SK-N-SH (cell line): ENCODE data around the gene PTPN18. TPM values are rescaled to one million over a fixed set of nuclear protein-coding genes. Genes with fewer than 3 reads are reported as not detected.

ENCODE experiments used
- CTCF ChIA-PET: fragments of 300-600, 350-600 bp; formaldehyde crosslinking; extraction: SDS; loops from one replicate; lab custom pipeline; 2021; lab: Yijun Ruan, JAX
- POLR2A ChIA-PET: fragments of 350-600 bp; sonication (Branson Sonifier 250); formaldehyde crosslinking; extraction: SDS; loops from one replicate; lab custom pipeline; 2020; ENCODE audit warnings: antibody characterized with exemption, inconsistent platforms; lab: Yijun Ruan, JAX
- DNase-seq: peaks from one replicate; pipeline ENCODE4 v3.0.0; 2012
- H2AFZ ChIP-seq: fragments of 200-600 bp; sonication (generic); 2 replicates; pipeline ENCODE4 v1.8.1; 2016; ENCODE audit warnings: antibody characterized with exemption, mild to moderate bottlenecking, low read depth
- H3F3A ChIP-seq: fragments of 200-600 bp; sonication (generic); replicated peaks from 2 replicates; pipeline ENCODE3; 2016; ENCODE audit warnings: antibody characterized with exemption, mild to moderate bottlenecking; ENCODE audit not compliant: insufficient read depth
- H3K27ac ChIP-seq, 2 experiments: fragments of 200-500 bp in 1 of 2; fragments of 200-600 bp in 1 of 2; sonication (Bioruptor generic) in 1 of 2; sonication (generic), shearing (Covaris generic) in 1 of 2; 2 replicates each; pipeline versions ENCODE4 v1.5.1 to v1.6.1; 2014 to 2016; ENCODE audit warnings: low read depth in 2 of 2, inconsistent platforms in 1 of 2, low read length in 1 of 2, mild to moderate bottlenecking in 1 of 2, mixed read lengths in 1 of 2
- H3K27me3 ChIP-seq: fragments of 200-600 bp; sonication (generic), shearing (Covaris generic); 2 replicates; pipeline ENCODE4 v1.6.1; 2016; ENCODE audit warnings: mixed run types; ENCODE audit not compliant: insufficient read depth
- H3K36me3 ChIP-seq, 2 experiments: fragments of 200-500 bp in 1 of 2; fragments of 200-600 bp in 1 of 2; sonication (Bioruptor generic) in 1 of 2; sonication (generic) in 1 of 2; replicated peaks in 1 of 2; 2 replicates each; pipeline versions ENCODE3 to v1.5.1; 2014 to 2016; ENCODE audit warnings: low read length in 1 of 2, mild to moderate bottlenecking in 1 of 2; ENCODE audit not compliant: insufficient read depth in 2 of 2, control insufficient read depth in 1 of 2
- H3K4me1 ChIP-seq, 2 experiments: fragments of 200-500 bp in 1 of 2; fragments of 200-600 bp in 1 of 2; sonication (Bioruptor generic) in 1 of 2; sonication (generic), shearing (Covaris generic) in 1 of 2; 2 replicates each; pipeline versions ENCODE4 v1.5.1 to v1.6.1; 2014 to 2016; ENCODE audit warnings: low read depth in 1 of 2, low read length in 1 of 2, mixed run types in 1 of 2; ENCODE audit not compliant: insufficient read depth in 2 of 2, control insufficient read depth in 1 of 2
- H3K4me2 ChIP-seq: fragments of 200-600 bp; sonication (generic), shearing (Covaris generic); 2 replicates; pipeline ENCODE4 v1.6.1; 2017; ENCODE audit warnings: mixed run types
- H3K4me3 ChIP-seq, 2 experiments: fragments of 200-500 bp in 1 of 2; fragments of 200-600 bp in 1 of 2; sonication (Bioruptor generic) in 1 of 2; sonication (generic), shearing (Covaris generic) in 1 of 2; 2 replicates each; pipeline versions ENCODE4 v1.5.1 to v1.8.1; 2014 to 2016; ENCODE audit warnings: low read depth in 2 of 2, inconsistent platforms in 1 of 2, low read length in 1 of 2, mild to moderate bottlenecking in 1 of 2, mixed read lengths in 1 of 2, moderate library complexity in 1 of 2
- H3K79me2 ChIP-seq: fragments of 200-600 bp; sonication (generic); 2 replicates; pipeline ENCODE4 v1.8.1; 2017; ENCODE audit warnings: mild to moderate bottlenecking; ENCODE audit not compliant: insufficient read depth
- H3K9ac ChIP-seq: fragments of 200-600 bp; sonication (generic); 2 replicates; pipeline ENCODE4 v1.6.1; 2017; ENCODE audit warnings: mixed run types
- H3K9me2 ChIP-seq: fragments of 200-600 bp; sonication (generic); 2 replicates; pipeline ENCODE4 v1.6.1; 2017; ENCODE audit warnings: mixed run types
- H3K9me3 ChIP-seq: fragments of 200-600 bp; sonication (generic); 2 replicates; pipeline ENCODE4 v1.6.1; 2017; ENCODE audit warnings: mixed run types, mild to moderate bottlenecking, moderate library complexity
- H4K20me1 ChIP-seq: fragments of 200-600 bp; sonication (generic); 2 replicates; pipeline ENCODE4 v1.6.1; 2017; ENCODE audit warnings: mild to moderate bottlenecking, mixed run types; ENCODE audit not compliant: insufficient read depth
- RCOR1 ChIP-seq: fragments of 150-350 bp; IDR thresholded peaks from 2 replicates; pipeline ENCODE4 v1.6.1; 2017; ENCODE audit warnings: antibody characterized with exemption, low read length
- YY1 ChIP-seq: IDR thresholded peaks from 2 replicates; pipeline ENCODE4 v1.4.0; 2012; ENCODE audit warnings: low read depth, mild to moderate bottlenecking
- WGBS: methylation state at CpG from one replicate; pipeline ENCODE4 v1.1.6; 2017; ENCODE audit warnings: low lambda C conversion rate; 5-methylcytosine and 5-hydroxymethylcytosine counted together
- polyA plus RNA-seq, 3 experiments: library from polyadenylated mRNA; depleted of rRNA; stranded (reverse); fragments of >200 nt; gene quantifications; 2 replicates each; pipeline ENCODE4 v1.2.3, GENCODE V29; 2012
- TF ChIP-seq, protein P1 (sequence below): fragments of 150-350 bp; IDR thresholded peaks from 2 replicates; pipeline ENCODE4 v1.6.1; 2016; ENCODE audit warnings: mild to moderate bottlenecking, low read depth, low read length
- TF ChIP-seq, protein P2 (sequence below): IDR thresholded peaks from 2 replicates; pipeline ENCODE4 v1.4.0; 2012; ENCODE audit warnings: low read depth, borderline replicate concordance
- TF ChIP-seq, protein P3 (sequence below): IDR thresholded peaks from 2 replicates; pipeline ENCODE4 v1.6.1; 2012; ENCODE audit warnings: mild to moderate bottlenecking, low read depth, low read length, moderate library complexity

The PTPN18 gene
- polyA plus RNA-seq, 1 of the 3 experiments (the other 2 are of a cell fraction): 30.4 TPM

DNA sequence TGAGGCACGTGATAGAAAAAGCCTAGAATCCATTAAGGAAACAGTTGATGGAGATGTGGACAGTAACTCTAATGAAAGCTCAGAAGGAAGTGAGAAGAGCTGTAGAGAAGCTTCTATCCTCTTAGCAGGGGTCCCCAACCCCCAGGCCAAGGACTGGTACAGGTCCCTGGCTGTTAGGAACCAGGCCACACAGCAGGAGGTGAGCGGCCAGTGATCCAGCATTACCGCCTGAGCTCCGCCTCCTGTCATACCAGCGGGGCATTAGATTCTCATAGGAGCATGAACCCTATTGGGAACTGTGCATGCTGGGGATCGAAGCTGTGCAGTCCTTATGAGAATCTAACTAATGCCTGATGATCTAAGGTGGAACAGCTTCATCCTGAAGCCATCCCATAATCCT lies 21.8 kb upstream of the PTPN18 start:
- no peaks in the 10 kb centered on the region for H3K9me3 ChIP-seq

DNA sequence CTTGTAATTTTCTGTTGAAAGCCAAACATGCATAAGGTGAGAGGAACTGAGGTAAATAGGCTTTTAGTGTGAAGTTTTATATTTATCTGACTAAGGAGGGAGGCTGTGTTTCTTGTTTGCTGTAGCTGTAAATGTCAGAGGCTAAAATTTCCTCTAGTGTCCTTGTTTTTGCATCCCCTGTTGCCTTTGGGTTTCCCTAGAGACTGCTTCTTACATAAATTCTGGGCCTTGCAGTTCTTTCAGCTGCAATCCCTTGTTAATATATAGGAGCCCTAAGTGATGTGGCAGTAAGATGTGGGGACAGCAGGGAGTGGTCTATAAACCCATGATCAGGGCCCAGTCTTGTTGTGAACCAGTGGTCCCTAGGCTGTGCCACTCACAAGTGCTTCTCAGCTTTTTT lies 20.6 kb upstream of the PTPN18 start:
- peaks cover 2% of the 10 kb centered on the region; the same call in 1 of the 2 replicates for H3K27me3 ChIP-seq
- POLR2A ChIA-PET: no interaction called here
- TF ChIP-seq, protein P1, sequence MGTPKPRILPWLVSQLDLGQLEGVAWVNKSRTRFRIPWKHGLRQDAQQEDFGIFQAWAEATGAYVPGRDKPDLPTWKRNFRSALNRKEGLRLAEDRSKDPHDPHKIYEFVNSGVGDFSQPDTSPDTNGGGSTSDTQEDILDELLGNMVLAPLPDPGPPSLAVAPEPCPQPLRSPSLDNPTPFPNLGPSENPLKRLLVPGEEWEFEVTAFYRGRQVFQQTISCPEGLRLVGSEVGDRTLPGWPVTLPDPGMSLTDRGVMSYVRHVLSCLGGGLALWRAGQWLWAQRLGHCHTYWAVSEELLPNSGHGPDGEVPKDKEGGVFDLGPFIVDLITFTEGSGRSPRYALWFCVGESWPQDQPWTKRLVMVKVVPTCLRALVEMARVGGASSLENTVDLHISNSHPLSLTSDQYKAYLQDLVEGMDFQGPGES: no peak
- TF ChIP-seq, all 33 proteins: peak for 0

More for the DNA sequence above, 21.8 kb upstream of the PTPN18 start:
- H3K4me2 ChIP-seq: no peak overlapping the region
- no peak for DNase-seq
- no peaks in the 10 kb centered on the region for H3K79me2 ChIP-seq
- peaks cover 7% of the 10 kb centered on the region; the same call in 1 of the 2 replicates for H3K27me3 ChIP-seq
- TF ChIP-seq RCOR1: no peak
- TF ChIP-seq, protein P2, sequence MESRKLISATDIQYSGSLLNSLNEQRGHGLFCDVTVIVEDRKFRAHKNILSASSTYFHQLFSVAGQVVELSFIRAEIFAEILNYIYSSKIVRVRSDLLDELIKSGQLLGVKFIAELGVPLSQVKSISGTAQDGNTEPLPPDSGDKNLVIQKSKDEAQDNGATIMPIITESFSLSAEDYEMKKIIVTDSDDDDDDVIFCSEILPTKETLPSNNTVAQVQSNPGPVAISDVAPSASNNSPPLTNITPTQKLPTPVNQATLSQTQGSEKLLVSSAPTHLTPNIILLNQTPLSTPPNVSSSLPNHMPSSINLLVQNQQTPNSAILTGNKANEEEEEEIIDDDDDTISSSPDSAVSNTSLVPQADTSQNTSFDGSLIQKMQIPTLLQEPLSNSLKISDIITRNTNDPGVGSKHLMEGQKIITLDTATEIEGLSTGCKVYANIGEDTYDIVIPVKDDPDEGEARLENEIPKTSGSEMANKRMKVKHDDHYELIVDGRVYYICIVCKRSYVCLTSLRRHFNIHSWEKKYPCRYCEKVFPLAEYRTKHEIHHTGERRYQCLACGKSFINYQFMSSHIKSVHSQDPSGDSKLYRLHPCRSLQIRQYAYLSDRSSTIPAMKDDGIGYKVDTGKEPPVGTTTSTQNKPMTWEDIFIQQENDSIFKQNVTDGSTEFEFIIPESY: no peak
- TF ChIP-seq, protein P3, sequence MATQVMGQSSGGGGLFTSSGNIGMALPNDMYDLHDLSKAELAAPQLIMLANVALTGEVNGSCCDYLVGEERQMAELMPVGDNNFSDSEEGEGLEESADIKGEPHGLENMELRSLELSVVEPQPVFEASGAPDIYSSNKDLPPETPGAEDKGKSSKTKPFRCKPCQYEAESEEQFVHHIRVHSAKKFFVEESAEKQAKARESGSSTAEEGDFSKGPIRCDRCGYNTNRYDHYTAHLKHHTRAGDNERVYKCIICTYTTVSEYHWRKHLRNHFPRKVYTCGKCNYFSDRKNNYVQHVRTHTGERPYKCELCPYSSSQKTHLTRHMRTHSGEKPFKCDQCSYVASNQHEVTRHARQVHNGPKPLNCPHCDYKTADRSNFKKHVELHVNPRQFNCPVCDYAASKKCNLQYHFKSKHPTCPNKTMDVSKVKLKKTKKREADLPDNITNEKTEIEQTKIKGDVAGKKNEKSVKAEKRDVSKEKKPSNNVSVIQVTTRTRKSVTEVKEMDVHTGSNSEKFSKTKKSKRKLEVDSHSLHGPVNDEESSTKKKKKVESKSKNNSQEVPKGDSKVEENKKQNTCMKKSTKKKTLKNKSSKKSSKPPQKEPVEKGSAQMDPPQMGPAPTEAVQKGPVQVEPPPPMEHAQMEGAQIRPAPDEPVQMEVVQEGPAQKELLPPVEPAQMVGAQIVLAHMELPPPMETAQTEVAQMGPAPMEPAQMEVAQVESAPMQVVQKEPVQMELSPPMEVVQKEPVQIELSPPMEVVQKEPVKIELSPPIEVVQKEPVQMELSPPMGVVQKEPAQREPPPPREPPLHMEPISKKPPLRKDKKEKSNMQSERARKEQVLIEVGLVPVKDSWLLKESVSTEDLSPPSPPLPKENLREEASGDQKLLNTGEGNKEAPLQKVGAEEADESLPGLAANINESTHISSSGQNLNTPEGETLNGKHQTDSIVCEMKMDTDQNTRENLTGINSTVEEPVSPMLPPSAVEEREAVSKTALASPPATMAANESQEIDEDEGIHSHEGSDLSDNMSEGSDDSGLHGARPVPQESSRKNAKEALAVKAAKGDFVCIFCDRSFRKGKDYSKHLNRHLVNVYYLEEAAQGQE: no peak
- TF ChIP-seq YY1: no peak
- H3K4me3 ChIP-seq: no peak overlapping the region
- H3K36me3 ChIP-seq: peaks cover 0 to 9% of the 10 kb centered on the region in 2 experiments
- H3K9me2 ChIP-seq: no peaks in the 10 kb centered on the region
- ChIA-PET CTCF (interaction anchor here (1.0 to 7.6 kb wide), 9 partner anchors 9 to 410 kb away, joined by 3 to 113 read pairs (median 4); partner anchors contain the start of genes IMP4, MZT2B and SMPD4), POLR2A (no interaction called here)
- no peak overlapping the region for H3K9ac ChIP-seq
- H3K27ac ChIP-seq: no peak overlapping the region
- H3K4me1 ChIP-seq: peaks cover 7 to 14% of the 10 kb centered on the region in 2 experiments; a peak in 3 of 4 replicates
- no peaks in the 10 kb centered on the region for H4K20me1 ChIP-seq
- H3F3A ChIP-seq: peaks cover 14% of the 10 kb centered on the region
- 66% methylated on average over 4 of the region's 6 CpGs for WGBS
- H2AFZ ChIP-seq: no peak overlapping the region

More for the DNA sequence above, 20.6 kb upstream of the PTPN18 start:
- H3K4me2 ChIP-seq: no peak overlapping the region
- H3K4me3 ChIP-seq: no peak overlapping the region
- no peaks in the 10 kb centered on the region for H3K9me2 ChIP-seq
- H2AFZ ChIP-seq: no peak overlapping the region
- peaks cover 7 to 14% of the 10 kb centered on the region in 2 experiments; a peak in 3 of 4 replicates for H3K4me1 ChIP-seq
- H3K9ac ChIP-seq: no peak overlapping the region
- peaks cover 14% of the 10 kb centered on the region for H3F3A ChIP-seq
- no peaks in the 10 kb centered on the region for H3K79me2 ChIP-seq
- peaks cover 0 to 13% of the 10 kb centered on the region in 2 experiments for H3K36me3 ChIP-seq
- CTCF ChIA-PET: interaction anchor here (0.8 to 7.6 kb wide), 4 partner anchors 8 to 399 kb away, joined by 3 to 113 read pairs (median 5); partner anchors contain the start of genes IMP4, MZT2B and SMPD4
- no peaks in the 10 kb centered on the region for H3K9me3 ChIP-seq
- H4K20me1 ChIP-seq: no peaks in the 10 kb centered on the region
- DNase-seq: no peak
- H3K27ac ChIP-seq: no peak overlapping the region
